GM21447 (cell line): ENCODE data around the gene RNF135.
A peak's percentile ranks its signal among the peaks of the same experiment; 100 is the strongest.
"Not testable (repeated sequence)": the region's sequence is repeated elsewhere in the genome, so short reads cannot be mapped to it uniquely, and the experiment has no call there.

ENCODE experiments used
- ATAC-seq: cut with Tn5 transposase; IDR thresholded peaks from one replicate; pipeline ENCODE4 v1.9.1; 2021; ENCODE audit not compliant: unreplicated experiment

RNF135 gene, protein sequence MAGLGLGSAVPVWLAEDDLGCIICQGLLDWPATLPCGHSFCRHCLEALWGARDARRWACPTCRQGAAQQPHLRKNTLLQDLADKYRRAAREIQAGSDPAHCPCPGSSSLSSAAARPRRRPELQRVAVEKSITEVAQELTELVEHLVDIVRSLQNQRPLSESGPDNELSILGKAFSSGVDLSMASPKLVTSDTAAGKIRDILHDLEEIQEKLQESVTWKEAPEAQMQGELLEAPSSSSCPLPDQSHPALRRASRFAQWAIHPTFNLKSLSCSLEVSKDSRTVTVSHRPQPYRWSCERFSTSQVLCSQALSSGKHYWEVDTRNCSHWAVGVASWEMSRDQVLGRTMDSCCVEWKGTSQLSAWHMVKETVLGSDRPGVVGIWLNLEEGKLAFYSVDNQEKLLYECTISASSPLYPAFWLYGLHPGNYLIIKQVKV

DNA sequence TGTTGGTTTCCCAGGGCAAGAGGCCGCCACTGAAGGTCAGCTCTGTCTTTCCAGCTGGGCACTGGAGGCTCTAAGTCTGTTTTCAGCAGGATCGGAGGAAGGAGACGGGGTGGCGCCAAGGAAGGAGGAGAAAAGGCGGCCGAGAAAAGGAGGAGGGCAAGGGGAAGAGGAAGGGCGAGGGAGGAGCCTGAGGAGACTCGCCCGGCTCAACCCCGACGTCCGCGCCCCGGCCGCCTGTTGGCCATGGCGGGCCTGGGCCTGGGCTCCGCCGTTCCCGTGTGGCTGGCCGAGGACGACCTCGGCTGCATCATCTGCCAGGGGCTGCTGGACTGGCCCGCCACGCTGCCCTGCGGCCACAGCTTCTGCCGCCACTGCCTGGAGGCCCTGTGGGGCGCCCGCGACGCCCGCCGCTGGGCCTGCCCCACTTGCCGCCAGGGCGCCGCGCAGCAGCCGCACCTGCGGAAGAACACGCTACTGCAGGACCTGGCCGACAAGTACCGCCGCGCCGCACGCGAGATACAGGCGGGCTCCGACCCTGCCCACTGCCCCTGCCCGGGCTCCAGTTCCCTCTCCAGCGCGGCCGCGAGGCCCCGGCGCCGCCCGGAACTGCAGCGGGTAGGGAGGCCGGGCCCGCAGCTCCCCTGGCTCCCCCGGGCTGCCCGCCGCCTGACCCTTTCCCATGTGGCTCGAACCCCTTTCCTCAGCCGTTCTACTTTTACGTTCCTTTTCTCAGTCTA is at the start of gene RNF135:
Gene RNF135 (plus strand): TSS at position 209 of the 737 bp plus-strand sequence. CDS start 35 bp downstream, at position 244.
- ATAC-seq: peak; percentile 52

DNA sequence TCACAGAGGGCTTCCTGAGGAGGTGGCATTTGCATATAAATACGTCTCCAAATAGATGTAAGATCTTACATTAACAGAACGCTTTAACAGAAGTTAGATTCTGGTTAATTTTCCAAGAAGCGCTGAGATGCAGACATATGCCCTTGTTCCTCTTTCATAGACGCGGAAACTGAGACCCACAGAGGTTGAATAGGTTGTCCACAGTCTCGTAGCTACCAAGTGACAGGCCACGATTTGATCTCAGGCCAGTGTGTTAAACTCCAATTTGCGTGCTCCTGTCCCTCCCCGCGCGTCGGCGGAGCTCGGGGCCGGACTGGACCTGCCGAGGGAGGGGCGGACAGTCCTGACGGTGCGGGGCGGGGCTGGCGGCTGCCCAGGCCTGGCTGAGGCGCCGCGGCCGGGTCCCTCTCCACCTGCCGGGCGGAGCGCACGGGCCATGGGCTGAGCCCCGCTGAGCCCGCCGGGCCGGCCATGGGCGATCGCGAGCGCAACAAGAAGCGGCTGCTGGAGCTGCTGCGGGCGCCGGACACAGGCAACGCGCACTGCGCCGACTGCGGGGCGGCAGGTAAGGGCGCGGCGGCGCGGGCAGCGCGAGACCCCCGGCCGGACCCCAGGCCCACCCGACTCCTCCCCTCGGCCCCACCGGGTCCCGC is 49.2 kb upstream of the RNF135 start, which contains the start of gene ADAP2:
Gene ADAP2 (plus strand): TSS at position 402 of the 653 bp plus-strand sequence. CDS start 70 bp downstream, at position 472.
- no peak for ATAC-seq

DNA sequence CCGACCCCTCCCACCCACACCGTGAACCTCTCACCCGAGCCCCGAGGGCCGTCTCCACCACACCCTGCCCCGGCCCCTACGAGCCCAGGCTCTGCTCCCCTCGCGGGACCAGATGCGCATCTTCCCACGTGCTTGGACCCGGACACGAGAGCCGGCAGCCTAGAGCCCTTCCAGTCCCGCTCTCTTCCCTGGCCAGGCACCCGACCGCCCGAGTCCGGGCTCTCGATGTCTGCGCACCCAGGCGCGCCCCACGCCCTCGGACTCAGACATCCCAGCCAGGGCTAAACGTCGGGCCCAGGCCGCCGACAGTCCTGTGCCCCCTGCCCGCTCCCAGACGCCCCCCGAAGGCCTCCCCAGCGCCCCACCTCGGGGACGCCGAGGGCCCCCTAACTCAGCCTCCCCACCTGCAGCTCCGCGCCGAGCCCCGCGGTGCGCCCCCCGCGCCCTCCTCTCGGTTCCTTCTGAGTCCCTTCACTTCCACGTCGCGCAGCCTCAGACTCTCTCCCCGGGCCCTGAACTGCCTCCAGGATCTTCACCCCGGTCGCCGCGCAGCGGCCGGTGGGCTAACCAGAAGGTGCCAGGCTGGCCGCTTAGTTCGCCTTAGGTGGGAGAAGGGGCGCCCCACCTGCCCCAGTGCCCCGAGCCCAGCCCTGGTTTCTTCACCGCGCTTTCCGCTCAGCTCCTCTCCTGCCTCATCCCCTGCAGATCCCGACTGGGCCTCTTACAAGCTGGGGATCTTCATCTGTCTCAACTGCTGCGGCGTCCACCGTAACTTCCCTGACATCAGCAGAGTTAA is 48.4 kb upstream of the RNF135 start:
- no peak for ATAC-seq

DNA sequence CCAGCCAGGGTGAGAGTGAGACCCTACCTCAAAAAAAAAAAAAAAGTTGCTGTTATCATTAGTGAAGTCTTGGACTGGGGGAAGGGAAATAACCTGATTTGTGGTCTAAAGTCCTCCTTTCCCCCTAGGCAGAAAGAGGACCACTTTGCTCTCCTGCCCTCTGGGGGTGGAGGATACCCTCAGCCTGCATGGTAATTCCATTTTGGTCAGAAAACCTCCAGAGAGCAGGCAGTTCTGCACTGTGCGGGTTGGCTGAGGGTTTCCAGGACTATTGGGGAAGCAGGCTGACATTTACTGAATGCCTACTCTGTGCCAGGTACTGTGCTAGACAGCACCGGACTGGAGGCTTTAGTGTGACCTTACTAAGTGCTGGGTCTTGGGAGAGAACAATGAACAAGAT is 46.5 kb upstream of the RNF135 start:
- no peak for ATAC-seq

DNA sequence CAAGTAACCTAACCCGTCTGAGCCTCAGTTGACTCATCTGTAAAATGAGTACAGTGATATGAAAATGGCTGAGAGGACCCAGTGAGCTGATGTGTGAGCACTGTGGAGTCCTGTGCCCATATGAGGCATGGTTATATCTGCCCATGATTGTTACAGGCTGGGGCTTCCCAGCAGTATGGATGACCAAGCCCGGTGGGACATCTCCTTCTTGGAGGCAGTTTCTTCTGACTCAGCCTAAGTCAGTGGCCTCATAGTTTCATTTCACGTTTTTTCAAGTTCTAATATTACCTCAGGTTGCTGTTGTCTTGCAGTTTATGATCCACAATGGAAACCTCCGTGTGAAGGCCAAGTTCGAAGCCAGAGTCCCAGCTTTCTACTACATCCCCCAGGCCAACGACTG is 44.3 kb upstream of the RNF135 start:
- no peak for ATAC-seq

DNA sequence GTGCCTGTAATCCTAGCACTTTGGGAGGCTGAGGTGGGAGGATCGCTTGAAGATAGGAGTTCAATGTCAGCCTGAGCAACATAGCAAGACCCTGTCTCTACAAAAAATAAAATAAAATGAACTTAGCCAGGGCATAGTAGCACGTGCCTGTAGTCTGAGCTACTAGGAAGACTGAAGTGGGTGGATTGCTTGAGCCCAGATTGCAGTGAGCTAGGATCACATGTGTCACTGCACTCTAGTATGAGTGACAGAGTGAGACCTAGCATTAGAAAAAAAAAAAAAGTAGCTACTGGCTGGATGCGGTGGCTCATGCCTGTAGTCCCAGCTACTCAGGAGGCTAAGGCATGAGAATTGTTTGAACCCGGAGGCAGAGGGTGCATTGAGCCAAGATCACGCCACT is 43.1 kb upstream of the RNF135 start:
- no peak for ATAC-seq

DNA sequence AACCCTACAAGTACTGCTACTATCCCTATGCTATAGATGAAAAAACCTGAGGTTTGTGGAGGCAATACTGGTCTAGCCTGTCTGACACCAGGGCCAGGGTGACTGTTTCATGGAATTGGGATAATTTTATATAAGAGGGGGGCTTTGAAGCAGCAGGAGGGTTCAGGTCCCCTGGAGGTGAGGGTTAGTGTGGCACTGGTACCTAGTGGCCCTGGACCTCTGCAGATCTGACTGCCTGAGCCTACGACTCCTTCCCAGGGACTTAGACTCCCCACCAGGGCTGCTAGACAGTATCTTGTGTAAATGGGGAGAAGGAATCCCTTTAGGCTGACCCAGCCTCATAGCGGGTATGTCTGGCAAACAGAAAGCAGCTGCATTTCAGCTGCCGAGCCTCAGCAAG is 42.3 kb upstream of the RNF135 start:
- no peak for ATAC-seq

DNA sequence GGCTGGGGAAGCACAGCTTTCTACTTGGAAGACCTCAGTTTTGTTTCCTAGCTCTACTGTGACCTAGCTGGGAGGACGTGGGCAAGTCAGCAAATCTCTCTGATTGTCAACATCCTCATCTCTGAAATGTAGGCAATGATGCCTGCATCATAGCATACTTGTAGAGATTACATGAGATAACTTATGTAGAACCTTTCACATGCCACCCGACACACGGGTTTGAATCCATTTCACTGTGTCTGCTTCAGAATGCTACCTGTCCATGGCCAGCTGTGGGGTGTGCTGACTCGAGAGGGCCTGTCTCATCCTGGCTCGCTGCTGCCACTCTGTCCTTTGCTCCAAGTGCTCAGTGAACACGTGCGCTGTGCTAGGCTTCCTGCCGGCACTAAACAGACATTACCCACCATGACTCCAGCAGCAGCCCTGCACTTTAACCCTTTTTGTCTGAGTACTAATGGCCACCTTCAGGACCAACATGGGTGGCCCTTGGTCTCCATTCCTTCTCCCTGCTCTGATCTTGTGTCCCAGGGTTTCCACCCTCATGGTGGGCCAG is 41.7 kb upstream of the RNF135 start:
- ATAC-seq: no peak

DNA sequence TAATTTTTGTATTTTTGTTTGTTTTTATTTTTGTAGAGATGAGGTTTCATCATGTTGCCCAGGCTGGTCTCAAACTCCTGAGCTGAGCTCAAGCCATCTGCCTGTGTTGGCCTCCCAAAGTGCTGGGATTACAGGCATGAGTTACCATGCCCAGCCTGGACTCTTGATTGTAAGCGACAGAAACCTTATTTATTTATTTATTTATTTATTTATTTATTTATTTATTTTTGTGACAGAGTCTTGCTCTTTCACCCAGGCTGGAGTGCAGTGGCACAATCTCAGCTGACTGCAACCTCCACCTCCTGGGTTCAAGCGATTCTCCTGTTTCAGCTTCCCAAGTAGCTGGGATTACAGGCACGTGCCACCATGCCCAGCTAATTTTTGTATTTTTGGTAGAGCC is 41.0 kb upstream of the RNF135 start:
- ATAC-seq: not testable (repeated sequence)

DNA sequence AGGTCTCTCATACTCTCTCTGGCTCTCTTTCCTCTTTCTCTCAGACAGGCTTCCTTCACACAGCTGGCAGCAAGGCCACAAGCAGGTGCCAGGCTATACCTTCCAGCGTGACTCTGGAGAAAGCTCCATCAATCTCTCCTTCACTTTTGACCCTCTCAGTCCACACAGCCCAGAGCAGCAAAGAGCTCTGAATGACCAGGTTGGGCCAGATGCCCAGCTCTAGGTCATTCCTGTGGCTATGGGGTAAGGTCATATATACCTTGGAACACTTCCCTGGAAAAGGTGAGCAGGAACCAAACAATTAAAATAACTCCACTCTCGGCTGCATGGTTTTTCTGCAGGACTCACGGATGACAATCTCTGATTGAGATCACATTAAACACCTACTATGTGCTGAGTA is 40.3 kb upstream of the RNF135 start:
- no peak for ATAC-seq

DNA sequence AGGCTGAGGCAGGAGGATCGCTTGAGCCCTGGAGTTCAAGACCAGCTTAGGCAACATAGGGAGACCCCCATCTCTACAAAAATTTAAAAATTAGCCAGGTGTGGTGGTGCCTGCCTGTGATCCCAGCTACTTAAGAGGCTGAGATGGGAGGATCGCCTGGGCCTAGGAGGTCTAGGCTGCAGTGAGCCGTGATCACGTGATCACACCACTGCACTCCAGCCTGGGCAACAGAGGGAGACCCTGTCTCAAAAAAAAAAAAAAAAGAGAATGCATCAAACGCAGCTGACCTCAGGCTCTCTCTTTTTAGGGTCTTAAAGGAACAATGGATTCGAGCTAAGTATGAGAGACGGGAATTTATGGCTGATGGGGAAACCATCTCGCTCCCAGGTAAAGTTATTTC is 39.3 kb upstream of the RNF135 start:
- not testable (repeated sequence) for ATAC-seq

DNA sequence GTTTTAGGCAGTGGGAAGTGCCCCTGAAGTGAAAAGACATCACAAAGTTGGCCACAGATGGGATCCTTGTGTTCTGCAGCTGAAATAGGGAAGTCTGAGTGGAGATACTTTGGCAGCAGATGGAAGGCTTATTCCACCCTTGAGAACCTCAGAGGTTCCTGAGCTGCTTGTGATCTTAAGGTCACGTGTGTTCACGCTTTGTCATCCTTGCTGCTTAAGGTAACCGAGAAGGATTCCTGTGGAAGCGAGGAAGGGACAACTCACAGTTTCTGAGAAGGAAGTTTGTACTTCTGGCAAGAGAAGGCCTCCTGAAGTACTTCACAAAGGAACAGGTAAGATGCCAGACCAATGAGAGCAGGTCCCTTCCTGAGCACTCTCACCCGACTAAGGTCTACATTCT is 36.9 kb upstream of the RNF135 start:
- no peak for ATAC-seq

DNA sequence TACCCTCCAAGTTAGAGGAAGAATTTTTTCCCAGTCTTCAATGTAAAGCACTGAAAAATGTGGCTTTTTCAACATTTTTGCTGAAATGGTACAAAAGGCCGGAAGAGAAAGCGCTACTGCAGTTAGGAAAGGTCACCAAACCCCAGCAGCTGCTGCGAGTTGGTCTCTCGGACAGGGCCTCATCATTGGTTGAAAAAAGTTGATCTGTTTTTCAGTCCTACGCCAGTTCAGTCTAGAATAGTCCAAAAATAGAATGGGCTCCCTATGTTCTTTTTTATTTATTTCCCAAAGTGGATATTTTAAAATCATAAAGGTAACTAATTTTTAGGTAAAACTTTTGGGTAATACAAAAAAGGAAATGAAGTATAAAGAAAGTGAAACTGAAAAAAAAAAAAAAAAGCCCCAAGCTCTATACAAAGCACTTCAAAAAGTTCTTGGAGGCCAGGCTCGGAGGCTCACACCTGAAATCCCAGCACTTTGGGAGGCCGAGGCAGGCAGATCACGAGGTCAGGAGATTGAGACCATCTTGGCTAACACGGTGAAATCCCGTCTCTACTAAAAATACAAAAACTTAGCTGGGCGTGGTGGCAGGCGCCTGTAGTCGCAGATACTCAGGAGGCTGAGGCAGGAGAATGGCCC is 31.7 kb upstream of the RNF135 start:
- ATAC-seq: no peak

DNA sequence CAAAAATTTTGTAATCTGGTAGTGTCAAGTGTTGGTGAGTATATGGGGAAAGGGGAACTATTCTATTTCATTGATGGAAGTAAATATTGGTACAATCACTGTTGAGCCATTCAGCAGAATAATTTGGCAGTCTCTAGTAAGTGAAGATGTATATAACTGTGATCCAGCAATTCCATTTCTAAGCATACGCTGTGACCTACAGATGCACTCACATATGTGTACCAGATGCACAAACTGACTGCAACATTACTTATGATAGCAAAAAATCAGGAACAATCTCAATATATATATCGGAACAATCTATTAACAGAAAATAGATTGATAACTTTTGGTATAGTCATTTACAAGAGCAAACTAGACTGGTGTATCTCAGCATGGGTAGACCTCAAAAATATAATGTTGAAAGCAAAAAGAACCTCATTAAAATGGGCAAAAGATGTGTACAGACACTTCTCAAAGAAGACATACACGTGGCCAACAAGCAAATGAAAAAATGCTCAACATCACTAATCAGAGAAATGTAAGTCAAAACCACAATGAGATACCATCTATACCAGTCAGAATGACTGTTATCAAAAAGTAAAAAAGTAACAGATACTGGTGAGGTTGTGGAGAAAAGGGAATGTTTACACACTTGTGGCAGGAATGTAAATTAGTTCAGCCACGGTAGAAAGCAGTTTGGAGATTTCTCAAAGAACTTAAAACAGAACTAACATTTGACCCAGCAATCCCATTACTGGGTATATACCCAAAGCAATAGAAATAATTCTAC is 28.3 kb upstream of the RNF135 start:
- no peak for ATAC-seq

DNA sequence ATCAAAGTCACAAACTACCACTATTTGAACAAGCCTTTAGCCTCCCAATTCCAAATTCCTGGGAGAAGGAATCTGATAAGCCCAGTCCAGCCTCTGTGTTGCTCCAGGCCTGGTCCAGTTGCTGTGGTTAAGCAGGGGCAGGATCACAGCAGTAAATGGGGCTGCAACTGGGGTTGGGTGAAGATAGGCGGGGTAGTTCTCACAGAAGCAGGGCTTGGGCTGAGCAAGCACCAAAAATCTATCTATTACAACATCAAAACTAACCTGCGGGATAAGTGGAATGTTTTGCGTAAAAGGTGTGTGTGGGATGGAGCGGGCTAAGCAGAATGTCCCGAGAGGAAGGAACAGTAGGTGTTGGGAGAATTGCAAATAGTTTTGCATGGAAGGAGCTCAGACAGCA is 23.0 kb upstream of the RNF135 start:
- ATAC-seq: no peak

DNA sequence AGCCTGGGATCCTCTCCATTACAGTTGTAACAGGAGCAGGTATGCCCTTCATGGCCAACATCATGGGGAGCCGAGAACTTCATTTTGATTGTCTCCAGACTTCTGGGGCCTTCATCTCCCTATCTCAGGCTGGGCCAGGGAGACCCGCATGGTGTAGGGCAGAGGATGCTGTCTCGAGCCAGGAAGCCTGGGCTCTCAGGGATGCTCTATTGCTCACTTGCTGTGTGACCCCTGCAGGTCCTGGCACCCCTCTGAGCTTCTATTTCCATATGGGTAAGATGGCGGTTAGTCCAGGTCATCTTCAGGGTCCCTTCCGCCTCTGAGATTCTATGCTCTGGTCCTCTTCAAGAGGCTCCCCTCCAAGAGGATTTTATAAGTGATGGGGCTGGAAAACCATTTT is 20.6 kb upstream of the RNF135 start:
- no peak for ATAC-seq

DNA sequence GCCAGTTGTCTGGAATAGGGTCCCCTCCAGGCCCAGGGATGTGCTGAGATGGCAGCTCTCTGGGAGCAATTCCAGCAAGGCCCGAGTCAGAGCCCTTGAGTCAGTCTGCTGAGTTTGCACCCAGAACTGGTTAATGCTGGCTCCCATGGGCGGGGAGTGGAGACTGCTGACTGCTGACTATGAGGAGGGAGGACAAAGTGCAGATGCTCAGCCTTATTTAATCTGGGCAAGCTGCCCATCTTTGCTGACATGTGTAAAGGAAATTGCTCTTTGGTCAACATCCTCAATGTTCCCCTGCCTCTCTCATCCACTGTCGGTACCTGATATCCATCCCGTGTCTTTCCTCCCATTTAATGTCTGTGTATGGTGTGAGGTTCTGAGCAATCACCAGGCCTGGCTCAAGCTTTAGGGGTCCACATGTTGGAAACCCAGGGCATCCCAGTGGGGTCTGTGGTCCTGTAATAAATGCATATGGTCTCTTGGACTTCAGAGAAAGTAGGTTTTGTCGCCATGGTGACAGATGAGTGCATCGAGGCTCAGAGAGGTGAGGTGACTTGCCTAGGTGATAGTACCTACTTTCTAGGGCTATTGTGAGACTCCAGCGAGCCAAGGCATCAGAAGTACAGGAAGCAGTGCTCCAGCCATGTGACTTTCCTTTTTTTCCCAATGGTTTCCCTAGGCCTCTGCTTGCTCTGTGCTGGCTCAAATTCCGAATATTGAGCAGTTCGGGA is 20.0 kb upstream of the RNF135 start:
- no peak for ATAC-seq

DNA sequence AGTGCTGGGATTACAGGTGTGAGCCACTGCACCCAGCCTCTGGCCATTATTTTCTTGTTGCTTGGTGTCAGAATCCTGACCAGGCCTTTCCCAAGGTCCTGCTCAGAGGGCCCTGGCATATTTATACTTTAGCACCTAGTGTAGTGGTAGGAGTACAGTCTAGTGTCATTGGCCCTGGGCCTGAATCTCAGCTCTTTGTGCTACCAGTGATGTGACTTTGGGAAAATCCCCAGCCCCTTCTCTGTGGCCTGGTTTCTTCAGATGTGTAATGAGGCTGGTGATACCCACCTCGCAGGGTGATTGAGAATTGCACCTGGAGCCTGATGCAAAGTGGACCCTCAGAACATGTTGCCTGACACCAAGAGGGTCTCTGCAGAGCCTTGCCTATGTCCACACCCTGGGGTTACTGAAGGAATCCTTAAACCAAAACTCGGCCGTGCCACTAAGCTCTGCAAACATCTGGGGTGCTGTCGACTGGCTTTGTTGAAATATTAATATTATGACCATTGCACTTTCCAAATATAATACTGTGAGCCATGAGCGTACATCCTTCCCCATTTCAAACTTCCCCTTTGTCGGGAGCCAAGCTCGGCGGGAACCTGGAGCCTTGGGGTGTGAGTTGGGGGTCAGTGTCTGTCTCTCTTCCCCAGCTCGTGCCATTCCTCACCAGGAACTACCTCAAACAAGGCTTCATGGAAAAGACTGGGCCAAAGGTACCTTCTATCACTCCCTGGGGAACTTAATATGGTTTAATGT is 18.0 kb upstream of the RNF135 start:
- ATAC-seq: no peak
